Measurements from ENCODE around the gene DOCK2. TPM values are rescaled to one million over a fixed set of nuclear protein-coding genes. Genes with fewer than 3 reads are reported as not detected.

Gene DOCK2
- total RNA-seq, 4 donors from 2014 or later, result 3.1 to 3.9 (median 3.3) TPM

- WGBS, 2 donors, result 53 to 54% methylated on average over 8 of the region's 8 CpGs
These were observed 64.9 kb downstream of the DOCK2 start for GRCh38 chr5:169701910-169702451.

DNA sequence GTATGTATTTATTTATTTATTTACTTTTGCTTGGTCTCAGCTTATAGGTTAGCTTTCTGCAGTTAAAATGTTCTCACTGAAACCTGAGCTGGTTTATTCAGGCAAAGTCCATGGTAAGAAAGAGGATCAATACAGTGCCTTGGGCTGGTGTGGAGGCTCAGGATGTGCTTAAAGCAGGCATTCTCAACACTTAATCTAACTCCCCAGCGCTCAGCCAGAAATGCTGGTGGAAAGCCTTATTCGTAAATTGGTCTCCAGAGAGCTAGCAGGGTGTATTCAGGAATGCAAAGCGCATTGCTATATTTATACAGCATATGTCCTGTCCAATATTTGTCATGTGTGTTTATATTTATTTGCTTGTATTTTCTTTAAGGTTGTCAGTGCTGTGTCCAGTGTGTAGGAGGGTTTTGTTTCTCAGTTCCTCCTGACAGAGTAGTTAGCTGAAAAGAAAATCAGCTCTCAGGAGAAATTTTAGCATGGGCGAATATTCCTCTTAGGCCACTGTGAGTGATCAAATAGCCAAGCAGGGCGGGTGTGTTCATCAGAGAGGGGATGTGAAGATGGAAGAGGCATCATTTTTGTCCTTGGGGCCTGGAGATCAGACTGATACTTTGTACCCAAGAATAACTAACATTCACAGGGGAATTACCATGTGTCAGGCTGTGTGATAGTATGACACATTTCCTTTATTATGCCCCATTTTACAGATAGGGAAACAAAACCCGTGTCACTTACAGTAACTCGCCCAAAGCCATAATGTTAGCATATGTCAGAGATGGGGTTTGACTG, 65.8 kb downstream of the DOCK2 start:
- intact Hi-C loops (cut with DNase I; ENCODE audit: low total_unique reads), result no loop called here
- 79 to 80% methylated on average over 7 of the region's 7 CpGs for WGBS, 2 donors
- no peak overlapping the region for H3K4me3 ChIP-seq (ENCODE audit: low read depth, poor library complexity, severe bottlenecking)
- DNase-seq (ENCODE audit: low spot score in 2 of 2), result no peak
- TF ChIP-seq, protein P1, sequence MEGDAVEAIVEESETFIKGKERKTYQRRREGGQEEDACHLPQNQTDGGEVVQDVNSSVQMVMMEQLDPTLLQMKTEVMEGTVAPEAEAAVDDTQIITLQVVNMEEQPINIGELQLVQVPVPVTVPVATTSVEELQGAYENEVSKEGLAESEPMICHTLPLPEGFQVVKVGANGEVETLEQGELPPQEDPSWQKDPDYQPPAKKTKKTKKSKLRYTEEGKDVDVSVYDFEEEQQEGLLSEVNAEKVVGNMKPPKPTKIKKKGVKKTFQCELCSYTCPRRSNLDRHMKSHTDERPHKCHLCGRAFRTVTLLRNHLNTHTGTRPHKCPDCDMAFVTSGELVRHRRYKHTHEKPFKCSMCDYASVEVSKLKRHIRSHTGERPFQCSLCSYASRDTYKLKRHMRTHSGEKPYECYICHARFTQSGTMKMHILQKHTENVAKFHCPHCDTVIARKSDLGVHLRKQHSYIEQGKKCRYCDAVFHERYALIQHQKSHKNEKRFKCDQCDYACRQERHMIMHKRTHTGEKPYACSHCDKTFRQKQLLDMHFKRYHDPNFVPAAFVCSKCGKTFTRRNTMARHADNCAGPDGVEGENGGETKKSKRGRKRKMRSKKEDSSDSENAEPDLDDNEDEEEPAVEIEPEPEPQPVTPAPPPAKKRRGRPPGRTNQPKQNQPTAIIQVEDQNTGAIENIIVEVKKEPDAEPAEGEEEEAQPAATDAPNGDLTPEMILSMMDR (IDR thresholded peaks at IDR 0.05), result no peak
- no peak for TF ChIP-seq POLR2A (IDR thresholded peaks at IDR 0.05)

More at GRCh38 chr5:169701910-169702451, 64.9 kb downstream of the DOCK2 start:
- intact Hi-C loops (cut with DNase I; ENCODE audit: low total_unique reads), result no loop called here
- no peak for DNase-seq (ENCODE audit: low spot score in 2 of 2)
- TF ChIP-seq, protein P1 (IDR thresholded peaks at IDR 0.05), result no peak
- TF ChIP-seq POLR2A (IDR thresholded peaks at IDR 0.05), result no peak
- H3K4me3 ChIP-seq (ENCODE audit: low read depth, poor library complexity, severe bottlenecking), result no peak overlapping the region

DNA sequence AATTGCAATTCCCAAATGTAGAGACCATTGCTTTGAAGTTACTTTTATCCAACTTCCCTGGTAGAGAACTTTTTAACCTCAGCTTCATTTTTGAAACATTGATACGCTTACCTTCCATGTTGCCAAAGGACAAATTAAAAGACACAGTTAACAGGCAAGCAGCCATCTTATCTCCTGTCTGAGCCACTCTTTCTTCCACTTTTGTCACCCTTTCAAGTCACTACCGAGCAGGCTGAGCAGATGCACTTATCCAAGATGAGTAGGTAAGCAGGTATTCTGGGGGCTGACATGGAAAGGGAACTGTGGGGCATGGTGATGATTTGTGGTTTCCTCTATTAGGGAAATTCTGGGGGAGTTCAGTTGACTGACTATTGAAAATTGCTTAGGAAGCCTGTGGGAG, 66.7 kb downstream of the DOCK2 start:
- intact Hi-C loops (cut with DNase I; ENCODE audit: low total_unique reads), result no loop called here
- TF ChIP-seq, protein P1 (IDR thresholded peaks at IDR 0.05), result no peak
- no peak for TF ChIP-seq POLR2A (IDR thresholded peaks at IDR 0.05)
- DNase-seq (ENCODE audit: low spot score in 2 of 2), result no peak
- WGBS, 2 donors, result 66 to 70% methylated on average over 2 of the region's 2 CpGs
- no peak overlapping the region for H3K4me3 ChIP-seq (ENCODE audit: low read depth, poor library complexity, severe bottlenecking)

- TF ChIP-seq, protein P1 (IDR thresholded peaks at IDR 0.05), result no peak
- TF ChIP-seq POLR2A (IDR thresholded peaks at IDR 0.05), result no peak
- 92 to 98% methylated on average over 2 of the region's 2 CpGs for WGBS, 2 donors
- no peak overlapping the region for H3K4me3 ChIP-seq (ENCODE audit: low read depth, poor library complexity, severe bottlenecking)
- intact Hi-C loops (cut with DNase I; ENCODE audit: low total_unique reads), result no loop called here
- no peak for DNase-seq (ENCODE audit: low spot score in 2 of 2)
These were observed 68.2 kb downstream of the DOCK2 start for GRCh38 chr5:169705322-169705721.

DNA sequence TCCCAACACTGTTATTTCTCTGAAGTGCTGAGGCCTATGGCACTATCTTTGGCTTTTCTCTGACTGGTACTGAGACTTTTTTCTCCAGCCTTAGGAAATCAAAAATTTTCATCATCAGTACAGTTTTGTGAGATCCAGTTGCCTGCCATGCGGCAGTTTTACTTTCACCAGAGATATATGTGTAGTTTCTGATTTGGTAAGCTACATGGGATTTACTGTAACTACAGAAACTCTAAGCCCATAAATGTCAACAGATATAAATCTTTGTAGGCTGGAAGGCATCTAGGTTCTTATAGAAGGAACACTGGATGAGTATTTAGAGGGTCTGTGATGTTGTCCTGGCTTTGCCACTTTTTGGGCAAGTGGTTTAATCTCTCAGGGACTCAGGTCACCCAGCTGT, 69.0 kb downstream of the DOCK2 start:
- no peak for DNase-seq (ENCODE audit: low spot score in 2 of 2)
- no peak overlapping the region for H3K4me3 ChIP-seq (ENCODE audit: low read depth, poor library complexity, severe bottlenecking)
- intact Hi-C loops (cut with DNase I; ENCODE audit: low total_unique reads), result no loop called here
- 85 to 88% methylated on average over 1 of the region's 1 CpG for WGBS, 2 donors
- no peak for TF ChIP-seq POLR2A (IDR thresholded peaks at IDR 0.05)
- TF ChIP-seq, protein P1 (IDR thresholded peaks at IDR 0.05), result no peak

Measured in lower leg skin (tissue), 4 donors.